ENCODE measurements around the gene NACC2. TPM values are rescaled to one million over a fixed set of nuclear protein-coding genes. Genes with fewer than 3 reads are reported as not detected.

The NACC2 gene
- total and polyA plus RNA-seq, 8 donors, result 3.6 to 29.5 (median 5.5) TPM

DNA sequence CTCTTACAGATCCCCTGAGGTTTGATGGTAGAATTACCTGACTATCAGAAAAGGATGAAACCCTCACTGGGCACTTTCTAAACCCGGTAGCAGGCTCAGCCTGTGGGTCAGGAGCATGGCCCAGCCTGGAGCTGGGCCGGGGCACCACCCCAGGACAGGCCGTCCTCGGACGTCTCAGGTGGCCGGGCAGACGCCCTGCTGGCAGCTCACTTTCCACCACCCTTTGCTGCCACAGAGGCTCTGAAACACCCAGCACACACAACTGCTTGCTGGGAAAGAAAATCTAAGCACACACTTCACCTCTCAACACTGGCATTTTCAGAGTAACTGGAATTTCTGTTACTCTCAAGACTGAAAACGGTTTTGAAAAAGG is 138.3 kb downstream of the NACC2 start:
- intact Hi-C loops (cut with DNase I), result no loop called here
- no peak for DNase-seq
- TF ChIP-seq, protein P1, sequence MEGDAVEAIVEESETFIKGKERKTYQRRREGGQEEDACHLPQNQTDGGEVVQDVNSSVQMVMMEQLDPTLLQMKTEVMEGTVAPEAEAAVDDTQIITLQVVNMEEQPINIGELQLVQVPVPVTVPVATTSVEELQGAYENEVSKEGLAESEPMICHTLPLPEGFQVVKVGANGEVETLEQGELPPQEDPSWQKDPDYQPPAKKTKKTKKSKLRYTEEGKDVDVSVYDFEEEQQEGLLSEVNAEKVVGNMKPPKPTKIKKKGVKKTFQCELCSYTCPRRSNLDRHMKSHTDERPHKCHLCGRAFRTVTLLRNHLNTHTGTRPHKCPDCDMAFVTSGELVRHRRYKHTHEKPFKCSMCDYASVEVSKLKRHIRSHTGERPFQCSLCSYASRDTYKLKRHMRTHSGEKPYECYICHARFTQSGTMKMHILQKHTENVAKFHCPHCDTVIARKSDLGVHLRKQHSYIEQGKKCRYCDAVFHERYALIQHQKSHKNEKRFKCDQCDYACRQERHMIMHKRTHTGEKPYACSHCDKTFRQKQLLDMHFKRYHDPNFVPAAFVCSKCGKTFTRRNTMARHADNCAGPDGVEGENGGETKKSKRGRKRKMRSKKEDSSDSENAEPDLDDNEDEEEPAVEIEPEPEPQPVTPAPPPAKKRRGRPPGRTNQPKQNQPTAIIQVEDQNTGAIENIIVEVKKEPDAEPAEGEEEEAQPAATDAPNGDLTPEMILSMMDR (IDR thresholded peaks at IDR 0.05), result no peak

More for the DNA sequence above, 138.3 kb downstream of the NACC2 start:
- Histone ChIP-seq H3K9me3 (no peaks in the 10 kb centered on the region), H3K27me3 (no peaks in the 10 kb centered on the region), H3K27ac (no peak overlapping the region), H3K4me3 (no peak overlapping the region), H3K36me3 (peaks cover 0 to 36% of the 10 kb centered on the region in 2 donors), H3K4me1 (peaks cover 5 to 36% of the 10 kb centered on the region in 2 donors)
- no peak for ATAC-seq

Other genes starting within 250 kb of the NACC2 start
- gene CAMSAP1, start 187.7 kb downstream of the NACC2 start, total RNA-seq, result 10 to 100 TPM; 22.9 to 27.0 TPM
- 10 to 100 TPM; 20.4 to 26.5 (median 24.0) TPM for gene CAMSAP1, start 187.7 kb downstream of the NACC2 start, polyA plus RNA-seq (ENCODE audit: insufficient read length in 6 of 6)
- gene UBAC1, start 133.9 kb downstream of the NACC2 start, total RNA-seq, result 10 to 100 TPM; 28.5 to 40.2 TPM
- 10 to 100 TPM; 29.7 to 36.7 (median 33.5) TPM for gene UBAC1, start 133.9 kb downstream of the NACC2 start, polyA plus RNA-seq (ENCODE audit: insufficient read length in 6 of 6)
- gene TMEM250, start 23.6 kb upstream of the NACC2 start, total RNA-seq, result 10 to 100 TPM; 30.4 to 42.1 TPM
- gene TMEM250, start 23.6 kb upstream of the NACC2 start, polyA plus RNA-seq (ENCODE audit: insufficient read length in 6 of 6), result 10 to 100 TPM; 10.7 to 19.0 (median 16.0) TPM
- gene LHX3, start 109.8 kb upstream of the NACC2 start, total RNA-seq, result not detected
- not detected for gene LHX3, start 109.8 kb upstream of the NACC2 start, polyA plus RNA-seq (ENCODE audit: insufficient read length in 6 of 6)
- gene QSOX2, start 150.5 kb upstream of the NACC2 start, total RNA-seq, result 10 to 100 TPM; 10.5 to 13.6 TPM
- gene QSOX2, start 150.5 kb upstream of the NACC2 start, polyA plus RNA-seq (ENCODE audit: insufficient read length in 6 of 6), result 10 to 100 TPM in 5 of 6 donors, 1 to 10 TPM in 1; 9.5 to 15.4 (median 12.0) TPM
- 1 to 10 TPM in 1 of 2 donors, under 1 TPM in 1; 0.47 to 2.6 TPM for gene CCDC187, start 208.8 kb upstream of the NACC2 start, total RNA-seq
- 1 to 10 TPM; 1.1 to 3.0 (median 1.9) TPM for gene CCDC187, start 208.8 kb upstream of the NACC2 start, polyA plus RNA-seq (ENCODE audit: insufficient read length in 6 of 6)
- 10 to 100 TPM; 21.7 to 22.4 TPM for gene GPSM1, start 232.2 kb upstream of the NACC2 start, total RNA-seq
- 10 to 100 TPM; 41.9 to 84.3 (median 55.0) TPM for gene GPSM1, start 232.2 kb upstream of the NACC2 start, polyA plus RNA-seq (ENCODE audit: insufficient read length in 6 of 6)

All from left lung (tissue), 10 donors.